GM10847 (cell line): ENCODE measurements around the gene C12orf75.

Source experiments
- POLR2A ChIP-seq: IDR thresholded peaks from 2 replicates; pipeline ENCODE4 v1.6.1; 2011; ENCODE audit not compliant: insufficient read length; ENCODE audit errors: extremely low read depth

Gene C12orf75

GRCh38 chr12:105330283-105330930 lies at the start of gene C12orf75:
Gene C12orf75, plus strand, starts transcription at chr12:105330691. Its CDS starts 201 bp downstream, at chr12:105330892.
- TF ChIP-seq POLR2A: peak; percentile 13

GRCh38 chr12:105280966-105281693 lies 49.4 kb upstream of the C12orf75 start:
- TF ChIP-seq POLR2A: no peak

- no peak for TF ChIP-seq POLR2A
Measured at GRCh38 chr12:105281694-105282049, 48.8 kb upstream of the C12orf75 start.

- TF ChIP-seq POLR2A: no peak
Measured at GRCh38 chr12:105285378-105285777, 45.1 kb upstream of the C12orf75 start.

- TF ChIP-seq POLR2A: no peak
Measured at GRCh38 chr12:105287408-105287807, 43.1 kb upstream of the C12orf75 start.

GRCh38 chr12:105288311-105288996 lies 42.0 kb upstream of the C12orf75 start:
- TF ChIP-seq POLR2A: no peak

GRCh38 chr12:105289114-105289904 lies 41.2 kb upstream of the C12orf75 start:
- TF ChIP-seq POLR2A: no peak

- no peak for TF ChIP-seq POLR2A
Measured at GRCh38 chr12:105291531-105291930, 39.0 kb upstream of the C12orf75 start.

- no peak for TF ChIP-seq POLR2A
Measured at GRCh38 chr12:105292705-105293104, 37.8 kb upstream of the C12orf75 start.

- TF ChIP-seq POLR2A: no peak
Measured at GRCh38 chr12:105293187-105293586, 37.3 kb upstream of the C12orf75 start.

GRCh38 chr12:105294161-105294560 lies 36.3 kb upstream of the C12orf75 start:
- TF ChIP-seq POLR2A: no peak

- no peak for TF ChIP-seq POLR2A
Measured at GRCh38 chr12:105294886-105295479, 35.5 kb upstream of the C12orf75 start.

GRCh38 chr12:105296116-105297089 lies 34.1 kb upstream of the C12orf75 start:
- no peak for TF ChIP-seq POLR2A

- no peak for TF ChIP-seq POLR2A
Measured at GRCh38 chr12:105300883-105301282, 29.6 kb upstream of the C12orf75 start.
